Nephron (organoid): ENCODE results near the gene RNF144A.

ENCODE experiments used
- H3K27ac Mint-ChIP-seq, 3 experiments: 2 replicates each; pipeline ENCODE4 v1.8.0; 2020; ENCODE audit warnings: mixed read lengths in 3 of 3, mild to moderate bottlenecking in 2 of 3, moderate library complexity in 1 of 3
- H3K27me3 Mint-ChIP-seq: 2 replicates; pipeline ENCODE4 v1.8.0; 2021; ENCODE audit warnings: low read depth, mild to moderate bottlenecking, moderate library complexity, mixed read lengths
- H3K36me3 Mint-ChIP-seq: 2 replicates; pipeline ENCODE4 v1.8.0; 2020; ENCODE audit warnings: low read depth, mixed read lengths
- H3K4me1 Mint-ChIP-seq: 2 replicates; pipeline ENCODE4 v1.8.0; 2020; ENCODE audit warnings: mixed read lengths
- H3K4me3 Mint-ChIP-seq, 3 experiments: 2 replicates each; pipeline ENCODE4 v1.8.0; 2020; ENCODE audit warnings: mild to moderate bottlenecking in 3 of 3, mixed read lengths in 3 of 3, moderate library complexity in 2 of 3
- H3K9me3 Mint-ChIP-seq: 2 replicates; pipeline ENCODE4 v1.8.0; 2020; ENCODE audit warnings: mixed read lengths
- TF ChIP-seq, protein P1 (sequence below), 3 experiments: fragments of 200-600 bp; sonication (generic); IDR thresholded peaks; one replicate each; pipeline ENCODE4 v1.5.0; 2021; ENCODE audit warnings: antibody characterized with exemption in 3 of 3; ENCODE audit not compliant: unreplicated experiment in 3 of 3

Gene RNF144A

GRCh38 chr2:6958616-6959235 lies 41.5 kb downstream of the RNF144A start:
- TF ChIP-seq, protein P1, sequence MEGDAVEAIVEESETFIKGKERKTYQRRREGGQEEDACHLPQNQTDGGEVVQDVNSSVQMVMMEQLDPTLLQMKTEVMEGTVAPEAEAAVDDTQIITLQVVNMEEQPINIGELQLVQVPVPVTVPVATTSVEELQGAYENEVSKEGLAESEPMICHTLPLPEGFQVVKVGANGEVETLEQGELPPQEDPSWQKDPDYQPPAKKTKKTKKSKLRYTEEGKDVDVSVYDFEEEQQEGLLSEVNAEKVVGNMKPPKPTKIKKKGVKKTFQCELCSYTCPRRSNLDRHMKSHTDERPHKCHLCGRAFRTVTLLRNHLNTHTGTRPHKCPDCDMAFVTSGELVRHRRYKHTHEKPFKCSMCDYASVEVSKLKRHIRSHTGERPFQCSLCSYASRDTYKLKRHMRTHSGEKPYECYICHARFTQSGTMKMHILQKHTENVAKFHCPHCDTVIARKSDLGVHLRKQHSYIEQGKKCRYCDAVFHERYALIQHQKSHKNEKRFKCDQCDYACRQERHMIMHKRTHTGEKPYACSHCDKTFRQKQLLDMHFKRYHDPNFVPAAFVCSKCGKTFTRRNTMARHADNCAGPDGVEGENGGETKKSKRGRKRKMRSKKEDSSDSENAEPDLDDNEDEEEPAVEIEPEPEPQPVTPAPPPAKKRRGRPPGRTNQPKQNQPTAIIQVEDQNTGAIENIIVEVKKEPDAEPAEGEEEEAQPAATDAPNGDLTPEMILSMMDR (IDR thresholded peaks at IDR 0.05; ENCODE audit: unreplicated experiment in 3 of 3), result no peak
- Mint-ChIP-seq H3K27me3 (no peaks in the 10 kb centered on the region), H3K4me3 (no peak overlapping the region), H3K27ac (peak overlapping the region in 2 of 3 experiments; percentile 15 to 24), H3K36me3 (peaks cover 34% of the 10 kb centered on the region), H3K9me3 (peaks cover 2% of the 10 kb centered on the region), H3K4me1 (peaks cover 68% of the 10 kb centered on the region)

- Mint-ChIP-seq H3K36me3 (peaks cover 37% of the 10 kb centered on the region), H3K4me3 (no peak overlapping the region), H3K27me3 (no peaks in the 10 kb centered on the region), H3K27ac (peak overlapping the region in 1 of 3 experiments; percentile 24), H3K9me3 (peaks cover 4% of the 10 kb centered on the region), H3K4me1 (peaks cover 63% of the 10 kb centered on the region)
- TF ChIP-seq, protein P1 (IDR thresholded peaks at IDR 0.05; ENCODE audit: unreplicated experiment in 3 of 3), result no peak
These were observed 42.5 kb downstream of the RNF144A start for GRCh38 chr2:6959751-6960150.

- Mint-ChIP-seq H3K27ac (peak overlapping the region in 1 of 3 experiments; percentile 57), H3K36me3 (peaks cover 37% of the 10 kb centered on the region), H3K4me3 (no peak overlapping the region), H3K4me1 (peaks cover 54% of the 10 kb centered on the region), H3K27me3 (no peaks in the 10 kb centered on the region), H3K9me3 (peaks cover 4% of the 10 kb centered on the region)
- TF ChIP-seq, protein P1 (IDR thresholded peaks at IDR 0.05; ENCODE audit: unreplicated experiment in 3 of 3), result no peak
These were observed 43.4 kb downstream of the RNF144A start for GRCh38 chr2:6960659-6961058.

DNA sequence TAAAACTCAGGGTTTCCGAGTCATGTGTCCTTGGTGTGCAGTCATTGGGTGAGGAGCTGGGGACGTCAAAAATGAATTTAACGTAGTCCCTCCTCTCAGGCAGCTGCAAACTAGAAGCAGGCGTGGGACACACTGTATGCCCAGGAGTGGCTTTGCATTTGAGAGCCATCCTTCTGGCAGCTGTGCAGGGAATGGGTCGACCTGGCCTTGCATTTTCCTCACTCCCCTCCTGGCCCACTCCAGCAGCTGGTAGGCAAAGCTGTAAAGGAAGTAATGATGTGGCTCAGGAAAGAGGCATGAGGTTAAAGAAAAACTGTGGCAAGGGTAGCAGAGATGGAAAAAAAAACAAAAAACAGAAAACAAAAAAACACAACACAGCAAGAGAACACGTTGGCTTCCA lies 46.5 kb downstream of the RNF144A start:
- no peak overlapping the region for H3K27ac Mint-ChIP-seq
- peaks cover 4% of the 10 kb centered on the region for H3K9me3 Mint-ChIP-seq
- no peak overlapping the region for H3K4me3 Mint-ChIP-seq
- TF ChIP-seq, protein P1 (IDR thresholded peaks at IDR 0.05; ENCODE audit: unreplicated experiment in 3 of 3), result no peak
- H3K36me3 Mint-ChIP-seq, result peaks cover 46% of the 10 kb centered on the region
- peaks cover 31% of the 10 kb centered on the region for H3K4me1 Mint-ChIP-seq
- no peaks in the 10 kb centered on the region for H3K27me3 Mint-ChIP-seq

- H3K4me1 Mint-ChIP-seq, result peaks cover 15% of the 10 kb centered on the region
- TF ChIP-seq, protein P1 (IDR thresholded peaks at IDR 0.05; ENCODE audit: unreplicated experiment in 3 of 3), result no peak
- H3K4me3 Mint-ChIP-seq, result no peak overlapping the region
- H3K27me3 Mint-ChIP-seq, result no peaks in the 10 kb centered on the region
- peak overlapping the region in 1 of 3 experiments; percentile 20 for H3K27ac Mint-ChIP-seq
- peaks cover 57% of the 10 kb centered on the region for H3K36me3 Mint-ChIP-seq
- H3K9me3 Mint-ChIP-seq, result peaks cover 4% of the 10 kb centered on the region
These were observed 48.0 kb downstream of the RNF144A start for GRCh38 chr2:6965071-6965795.
